Suprapubic skin (tissue), 3 donors: ENCODE data around the gene NUP188.

Experiments used
- CTCF ChIP-seq, 2 donors: fragments of 200-600 bp in 1 of 2; fragments of 450-650 bp in 1 of 2; sonication (generic) in 1 of 2; IDR thresholded peaks; one replicate each; pipeline ENCODE4 v1.5.1; 2016 to 2019; ENCODE audit warnings: antibody characterized with exemption in 2 of 2, mild to moderate bottlenecking in 1 of 2, moderate library complexity in 1 of 2
- POLR2A ChIP-seq, 2 donors: fragments of 450-650 bp; IDR thresholded peaks; one replicate each; pipeline ENCODE4 v1.6.1; 2017; ENCODE audit warnings: antibody characterized with exemption in 2 of 2, mild to moderate bottlenecking in 2 of 2, moderate library complexity in 2 of 2

- TF ChIP-seq CTCF (IDR thresholded peaks at IDR 0.05) (no peak), POLR2A (IDR thresholded peaks at IDR 0.05) (no peak)
Measured at GRCh38 chr9:128920381-128921058, 27.0 kb upstream of the NUP188 start, which contains the start of gene PHYHD1.
